NCI-H1436 (cell line): ENCODE data around the gene RAPGEF4.

Source experiments
- DNase-seq: peaks from one replicate; lab custom pipeline; 2025; lab: John Stamatoyannopoulos, UW

RAPGEF4 gene

GRCh38 chr2:172999641-173000386 lies 264.2 kb downstream of the RAPGEF4 start:
- no peak for DNase-seq

- no peak for DNase-seq
Measured at GRCh38 chr2:173001664-173002604, 266.3 kb downstream of the RAPGEF4 start.

GRCh38 chr2:173002751-173003541 lies 267.3 kb downstream of the RAPGEF4 start:
- DNase-seq: no peak

- no peak for DNase-seq
Measured at GRCh38 chr2:173008786-173009185, 273.1 kb downstream of the RAPGEF4 start.

- DNase-seq: no peak
Measured at GRCh38 chr2:173010233-173010632, 274.6 kb downstream of the RAPGEF4 start.

GRCh38 chr2:173016451-173016850 lies 280.8 kb downstream of the RAPGEF4 start:
- DNase-seq: no peak

- no peak for DNase-seq
Measured at GRCh38 chr2:173017646-173018420, 282.2 kb downstream of the RAPGEF4 start.

- no peak for DNase-seq
Measured at GRCh38 chr2:173019755-173020154, 284.1 kb downstream of the RAPGEF4 start.

GRCh38 chr2:173021939-173022371 lies 286.3 kb downstream of the RAPGEF4 start:
- no peak for DNase-seq

GRCh38 chr2:173023718-173024117 lies 288.1 kb downstream of the RAPGEF4 start:
- no peak for DNase-seq

- DNase-seq: no peak
Measured at GRCh38 chr2:173026479-173026878, 290.8 kb downstream of the RAPGEF4 start.

GRCh38 chr2:173027181-173028128 lies 291.8 kb downstream of the RAPGEF4 start:
- peak; percentile 83 for DNase-seq

- no peak for DNase-seq
Measured at GRCh38 chr2:173028141-173028540, 292.5 kb downstream of the RAPGEF4 start.

- no peak for DNase-seq
Measured at GRCh38 chr2:173028671-173029070, 293.0 kb downstream of the RAPGEF4 start.

- no peak for DNase-seq
Measured at GRCh38 chr2:173030561-173031490, 295.2 kb downstream of the RAPGEF4 start.

- no peak for DNase-seq
Measured at GRCh38 chr2:173032032-173032431, 296.4 kb downstream of the RAPGEF4 start.

GRCh38 chr2:173033084-173033483 lies 297.4 kb downstream of the RAPGEF4 start:
- DNase-seq: no peak

- no peak for DNase-seq
Measured at GRCh38 chr2:173034143-173034542, 298.5 kb downstream of the RAPGEF4 start.
